ENCODE results near the gene RERG. TPM values are rescaled to one million over a fixed set of nuclear protein-coding genes. Genes with fewer than 3 reads are reported as not detected.
A peak's percentile ranks its signal among the peaks of the same experiment; 100 is the strongest.

The RERG gene
- total RNA-seq, 4 donors from 2014 or later, result 7.7 to 23.9 (median 10.9) TPM

DNA sequence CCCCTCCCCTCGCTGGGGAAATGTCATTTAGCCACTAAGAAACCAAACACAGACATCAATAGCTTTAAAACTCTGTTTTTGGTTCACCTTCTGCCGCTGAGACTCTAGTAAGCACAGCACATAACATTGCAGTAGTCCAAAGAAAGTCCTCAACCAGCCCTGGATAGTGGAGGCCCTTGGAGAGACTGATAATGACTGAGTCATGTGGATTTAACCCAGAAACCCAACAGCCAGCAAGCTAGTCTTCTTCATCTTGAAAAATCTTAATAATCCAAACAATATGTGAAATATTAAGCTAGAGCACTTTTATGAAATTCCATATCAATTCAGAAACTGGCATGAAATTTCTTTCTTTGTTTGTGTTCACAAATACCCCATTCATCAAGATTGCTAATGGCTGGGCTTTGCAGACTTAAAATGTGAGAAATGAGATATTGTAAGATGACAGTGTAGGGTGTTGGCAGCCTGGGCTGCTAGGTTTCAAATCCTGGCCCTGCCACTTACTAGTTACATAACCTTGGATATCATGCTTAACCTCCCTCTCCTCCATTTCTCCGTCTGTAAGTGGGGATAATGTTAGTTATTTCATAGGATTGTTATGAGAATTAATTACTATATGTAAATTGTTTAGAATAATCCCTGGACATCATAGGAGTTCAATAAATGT lies 40.1 kb downstream of the RERG start:
- peaks cover 12% of the 10 kb centered on the region for H3K4me1 ChIP-seq
- no peak overlapping the region for H3K4me3 ChIP-seq
- no peaks in the 10 kb centered on the region for H3K27me3 ChIP-seq
- no peaks in the 10 kb centered on the region for H3K36me3 ChIP-seq
- DNase-seq (ENCODE audit: low spot score in 2 of 2), result no peak
- no peak for TF ChIP-seq POLR2AphosphoS5 (IDR thresholded peaks at IDR 0.05)
- no peaks in the 10 kb centered on the region for H3K9me3 ChIP-seq
- peak overlapping the region; percentile 1 for H3K27ac ChIP-seq
- 71% methylated on average over 3 of the region's 3 CpGs for WGBS

- 76% methylated on average over 2 of the region's 2 CpGs for WGBS
- no peaks in the 10 kb centered on the region for H3K36me3 ChIP-seq
- H3K4me1 ChIP-seq, result peaks cover 12% of the 10 kb centered on the region
- TF ChIP-seq POLR2AphosphoS5 (IDR thresholded peaks at IDR 0.05), result no peak
- no peak for TF ChIP-seq POLR2A (IDR thresholded peaks at IDR 0.05)
- no peak for TF ChIP-seq EP300 (IDR thresholded peaks at IDR 0.05)
- TF ChIP-seq, protein P1, sequence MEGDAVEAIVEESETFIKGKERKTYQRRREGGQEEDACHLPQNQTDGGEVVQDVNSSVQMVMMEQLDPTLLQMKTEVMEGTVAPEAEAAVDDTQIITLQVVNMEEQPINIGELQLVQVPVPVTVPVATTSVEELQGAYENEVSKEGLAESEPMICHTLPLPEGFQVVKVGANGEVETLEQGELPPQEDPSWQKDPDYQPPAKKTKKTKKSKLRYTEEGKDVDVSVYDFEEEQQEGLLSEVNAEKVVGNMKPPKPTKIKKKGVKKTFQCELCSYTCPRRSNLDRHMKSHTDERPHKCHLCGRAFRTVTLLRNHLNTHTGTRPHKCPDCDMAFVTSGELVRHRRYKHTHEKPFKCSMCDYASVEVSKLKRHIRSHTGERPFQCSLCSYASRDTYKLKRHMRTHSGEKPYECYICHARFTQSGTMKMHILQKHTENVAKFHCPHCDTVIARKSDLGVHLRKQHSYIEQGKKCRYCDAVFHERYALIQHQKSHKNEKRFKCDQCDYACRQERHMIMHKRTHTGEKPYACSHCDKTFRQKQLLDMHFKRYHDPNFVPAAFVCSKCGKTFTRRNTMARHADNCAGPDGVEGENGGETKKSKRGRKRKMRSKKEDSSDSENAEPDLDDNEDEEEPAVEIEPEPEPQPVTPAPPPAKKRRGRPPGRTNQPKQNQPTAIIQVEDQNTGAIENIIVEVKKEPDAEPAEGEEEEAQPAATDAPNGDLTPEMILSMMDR (IDR thresholded peaks at IDR 0.05), result no peak
- no peak overlapping the region for H3K4me3 ChIP-seq
- no peaks in the 10 kb centered on the region for H3K9me3 ChIP-seq
- H3K27me3 ChIP-seq, result no peaks in the 10 kb centered on the region
- H3K27ac ChIP-seq, result peak overlapping the region; percentile 1
- no peak for DNase-seq (ENCODE audit: low spot score in 2 of 2)
Observed at GRCh38 chr12:15180325-15180724, 40.9 kb downstream of the RERG start.

DNA sequence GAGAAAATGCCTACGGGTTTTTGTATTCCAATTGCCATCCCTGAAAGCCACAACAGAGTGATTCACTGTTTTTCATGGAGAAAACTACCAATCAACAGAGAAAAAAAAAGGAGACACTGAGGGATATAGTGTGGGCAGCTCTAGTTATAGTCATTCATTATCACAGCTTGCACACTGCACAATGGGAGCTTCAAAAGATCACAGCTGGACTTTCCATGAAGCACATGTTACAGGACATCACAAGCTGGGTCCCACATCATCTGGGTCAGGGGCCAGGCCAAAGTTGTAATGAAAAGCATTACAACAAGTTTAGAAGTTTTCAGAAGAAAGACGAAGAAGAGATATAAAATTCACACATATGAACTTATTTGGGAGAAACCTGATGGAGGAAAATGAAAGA lies 41.5 kb downstream of the RERG start:
- H3K36me3 ChIP-seq, result no peaks in the 10 kb centered on the region
- peaks cover 11% of the 10 kb centered on the region for H3K4me1 ChIP-seq
- DNase-seq (ENCODE audit: low spot score in 2 of 2), result no peak
- no peaks in the 10 kb centered on the region for H3K9me3 ChIP-seq
- H3K4me3 ChIP-seq, result no peak overlapping the region
- TF ChIP-seq, protein P1 (IDR thresholded peaks at IDR 0.05), result no peak
- TF ChIP-seq EP300 (IDR thresholded peaks at IDR 0.05) (no peak), POLR2A (IDR thresholded peaks at IDR 0.05) (no peak), POLR2AphosphoS5 (IDR thresholded peaks at IDR 0.05) (no peak)
- no peaks in the 10 kb centered on the region for H3K27me3 ChIP-seq
- no peak overlapping the region for H3K27ac ChIP-seq
- WGBS, result 70% methylated on average over 2 of the region's 2 CpGs

GRCh38 chr12:15173142-15173541 lies 48.1 kb downstream of the RERG start:
- no peak for TF ChIP-seq EP300 (IDR thresholded peaks at IDR 0.05)
- TF ChIP-seq, protein P1 (IDR thresholded peaks at IDR 0.05), result no peak
- no peak for TF ChIP-seq POLR2AphosphoS5 (IDR thresholded peaks at IDR 0.05)
- TF ChIP-seq POLR2A (IDR thresholded peaks at IDR 0.05), result no peak
- 98% methylated on average over 2 of the region's 2 CpGs for WGBS
- H3K4me1 ChIP-seq, result no peaks in the 10 kb centered on the region

GRCh38 chr12:15172060-15172822 lies 49.0 kb downstream of the RERG start:
- TF ChIP-seq POLR2AphosphoS5 (IDR thresholded peaks at IDR 0.05), result no peak
- TF ChIP-seq, protein P1 (IDR thresholded peaks at IDR 0.05), result no peak
- no peak for TF ChIP-seq EP300 (IDR thresholded peaks at IDR 0.05)
- no peak for TF ChIP-seq POLR2A (IDR thresholded peaks at IDR 0.05)
- Histone ChIP-seq H3K9me3 (no peaks in the 10 kb centered on the region), H3K4me3 (no peak overlapping the region), H3K27ac (no peak overlapping the region), H3K27me3 (no peaks in the 10 kb centered on the region), H3K4me1 (no peaks in the 10 kb centered on the region), H3K36me3 (no peaks in the 10 kb centered on the region)
- WGBS, result 83% methylated on average over 3 of the region's 3 CpGs
- no peak for DNase-seq (ENCODE audit: low spot score in 2 of 2)

More at GRCh38 chr12:15173142-15173541, 48.1 kb downstream of the RERG start:
- no peaks in the 10 kb centered on the region for H3K27me3 ChIP-seq
- H3K9me3 ChIP-seq, result no peaks in the 10 kb centered on the region
- DNase-seq (ENCODE audit: low spot score in 2 of 2), result no peak
- H3K36me3 ChIP-seq, result no peaks in the 10 kb centered on the region
- no peak overlapping the region for H3K27ac ChIP-seq
- H3K4me3 ChIP-seq, result no peak overlapping the region
